SK-N-SH treated with all-trans-retinoic acid at 6 μM for 48 hours (cell line): ENCODE data around the gene SPACDR.

Experiments
- ATAC-seq: fragments of 200-7000 bp; cut with Tn5 transposase; 3 replicates; pipeline ENCODE4 v1.9.1; 2020; ENCODE audit warnings: mild to moderate bottlenecking, moderate library complexity
- ARNTL ChIP-seq: fragments of 450-650 bp; formaldehyde crosslinking; IDR thresholded peaks from 2 replicates; pipeline ENCODE4 v1.5.0; 2020; ENCODE audit warnings: low read depth, mild to moderate bottlenecking, moderate library complexity, borderline replicate concordance
- BACH2 ChIP-seq: fragments of 250-450 bp; sonication (Bioruptor Pico); IDR thresholded peaks from 2 replicates; pipeline ENCODE4 v1.9.0; 2021; ENCODE audit warnings: mild to moderate bottlenecking, borderline replicate concordance
- CREB5 ChIP-seq: fragments of 250-450 bp; sonication (Bioruptor Pico); IDR thresholded peaks from 2 replicates; pipeline ENCODE4 v1.5.1; 2020; ENCODE audit warnings: low read depth, mild to moderate bottlenecking, moderate library complexity
- CSRNP3 ChIP-seq: fragments of 250-450 bp; sonication (Bioruptor Pico); IDR thresholded peaks from 2 replicates; pipeline ENCODE4 v1.5.1; 2021; ENCODE audit warnings: mild to moderate bottlenecking, moderate library complexity
- ESRRG ChIP-seq: fragments of 250-450 bp; sonication (Bioruptor Pico); IDR thresholded peaks from 2 replicates; pipeline ENCODE4 v1.6.1; 2021; ENCODE audit warnings: mild to moderate bottlenecking
- OSR1 ChIP-seq: fragments of 250-450 bp; sonication (Bioruptor Pico); IDR thresholded peaks from 2 replicates; pipeline ENCODE4 v1.8.0; 2022; ENCODE audit warnings: moderate library complexity, mild to moderate bottlenecking, inconsistent platforms
- PATZ1 ChIP-seq: fragments of 250-450 bp; sonication (Bioruptor Pico); IDR thresholded peaks from 2 replicates; pipeline ENCODE4 v1.8.0; 2020; ENCODE audit warnings: mild to moderate bottlenecking, moderate library complexity, borderline replicate concordance
- PPARA ChIP-seq: fragments of 250-450 bp; sonication (Bioruptor Pico); IDR thresholded peaks from 2 replicates; pipeline ENCODE4 v1.5.0; 2020; ENCODE audit warnings: mild to moderate bottlenecking, borderline replicate concordance
- RARB ChIP-seq: fragments of 250-450 bp; sonication (Bioruptor Pico); IDR thresholded peaks from 2 replicates; pipeline ENCODE4 v1.8.0; 2021; ENCODE audit warnings: mild to moderate bottlenecking, moderate library complexity
- SNAI2 ChIP-seq: fragments of 250-450 bp; sonication (Bioruptor Pico); IDR thresholded peaks from 2 replicates; pipeline ENCODE4 v1.5.0; 2020; ENCODE audit warnings: mild to moderate bottlenecking, moderate library complexity
- TCF4 ChIP-seq: fragments of 250-450 bp; sonication (Bioruptor Pico); IDR thresholded peaks from 2 replicates; pipeline ENCODE4 v1.8.0; 2021; ENCODE audit warnings: mild to moderate bottlenecking, moderate library complexity, borderline replicate concordance
- TSHZ2 ChIP-seq: fragments of 250-450 bp; sonication (Bioruptor Pico); IDR thresholded peaks from 2 replicates; pipeline ENCODE4 v1.5.0; 2020; ENCODE audit warnings: mild to moderate bottlenecking, moderate library complexity
- ZC3H10 ChIP-seq: fragments of 250-450 bp; sonication (Bioruptor Pico); IDR thresholded peaks from 2 replicates; pipeline ENCODE4 v1.5.1; 2021; ENCODE audit warnings: mild to moderate bottlenecking, moderate library complexity
- ZFP30 ChIP-seq: fragments of 450-650 bp; formaldehyde crosslinking; IDR thresholded peaks from 2 replicates; pipeline ENCODE4 v1.5.0; 2022; ENCODE audit warnings: mild to moderate bottlenecking, moderate library complexity
- ZNF565 ChIP-seq: fragments of 450-650 bp; formaldehyde crosslinking; conservative IDR thresholded peaks from 2 replicates; pipeline ENCODE4 v1.5.0; 2020; ENCODE audit warnings: low read depth, mild to moderate bottlenecking, moderate library complexity
- ZNF70 ChIP-seq: fragments of 450-650 bp; formaldehyde crosslinking; IDR thresholded peaks from 2 replicates; pipeline ENCODE4 v1.5.0; 2020; ENCODE audit warnings: mild to moderate bottlenecking, moderate library complexity
- ZNF8 ChIP-seq: fragments of 450-650 bp; formaldehyde crosslinking; IDR thresholded peaks from 2 replicates; pipeline ENCODE4 v1.5.0; 2020; ENCODE audit warnings: mild to moderate bottlenecking, moderate library complexity

The SPACDR gene

GRCh38 chr7:100444311-100445278, 19.5 kb downstream of the SPACDR start:
- peak; percentile 40 for ATAC-seq
- TF ChIP-seq PATZ1 (CRISPR knock-in tag) (no peak), RARB (no peak), TCF4 (CRISPR knock-in tag) (no peak), ZNF565 (no peak), SNAI2 (CRISPR knock-in tag) (no peak), TSHZ2 (CRISPR knock-in tag) (no peak), CSRNP3 (CRISPR knock-in tag) (no peak), ZC3H10 (CRISPR knock-in tag) (no peak)

GRCh38 chr7:100443096-100443840, 20.8 kb downstream of the SPACDR start:
- ATAC-seq = no peak
- TF ChIP-seq ZFP30 (no peak), BACH2 (no peak), OSR1 (CRISPR knock-in tag) (no peak), ZC3H10 (CRISPR knock-in tag) (no peak), ZNF70 (CRISPR knock-in tag) (no peak), ZNF565 (no peak), RARB (no peak), TCF4 (CRISPR knock-in tag) (no peak), PATZ1 (CRISPR knock-in tag) (no peak), ARNTL (CRISPR knock-in tag) (no peak), CREB5 (no peak), PPARA (no peak), ZNF8 (CRISPR knock-in tag) (no peak), SNAI2 (CRISPR knock-in tag) (no peak), TSHZ2 (CRISPR knock-in tag) (no peak), ESRRG (no peak)
